PFSK-1 (cell line): ENCODE results near the gene RBP5.

ENCODE experiments used
- FOXP2 ChIP-seq: optimal IDR thresholded peaks from 2 replicates; pipeline ENCODE3; 2011; ENCODE audit warnings: borderline replicate concordance, control low read depth, inconsistent platforms; ENCODE audit not compliant: insufficient read depth; ENCODE audit errors: extremely low read length, extremely low read depth
- POLR2AphosphoS5 ChIP-seq: IDR thresholded peaks from 2 replicates; pipeline ENCODE4 v1.6.1; 2012; ENCODE audit warnings: low read depth, mild to moderate bottlenecking, control low read depth, low read length, moderate library complexity
- REST ChIP-seq, 2 experiments: IDR thresholded peaks; 2 replicates each; pipeline versions ENCODE4 v1.6.1 to v1.8.0; 2011 to 2012; ENCODE audit warnings: low read depth in 2 of 2, low read length in 2 of 2, control low read depth in 1 of 2, inconsistent platforms in 1 of 2, mild to moderate bottlenecking in 1 of 2, moderate library complexity in 1 of 2; ENCODE audit not compliant: insufficient read depth in 1 of 2
- SIN3A ChIP-seq: IDR thresholded peaks from 2 replicates; pipeline ENCODE4 v1.6.1; 2012; ENCODE audit warnings: mild to moderate bottlenecking, low read length, moderate library complexity, borderline replicate concordance; ENCODE audit not compliant: insufficient read depth
- TAF1 ChIP-seq: IDR thresholded peaks from 2 replicates; pipeline ENCODE4 v1.6.1; 2012; ENCODE audit warnings: low read length, control low read depth, borderline replicate concordance; ENCODE audit not compliant: insufficient read depth

Gene RBP5

GRCh38 chr12:7143564-7143963 lies 14.9 kb upstream of the RBP5 start:
- no peak for TF ChIP-seq TAF1
- no peak for TF ChIP-seq POLR2AphosphoS5
- TF ChIP-seq FOXP2, result no peak
- no peak for TF ChIP-seq REST (IDR thresholded peaks at IDR 0.05; ENCODE audit: insufficient read depth in 1 of 2, low read depth in 2 of 2, low read length in 2 of 2)

DNA sequence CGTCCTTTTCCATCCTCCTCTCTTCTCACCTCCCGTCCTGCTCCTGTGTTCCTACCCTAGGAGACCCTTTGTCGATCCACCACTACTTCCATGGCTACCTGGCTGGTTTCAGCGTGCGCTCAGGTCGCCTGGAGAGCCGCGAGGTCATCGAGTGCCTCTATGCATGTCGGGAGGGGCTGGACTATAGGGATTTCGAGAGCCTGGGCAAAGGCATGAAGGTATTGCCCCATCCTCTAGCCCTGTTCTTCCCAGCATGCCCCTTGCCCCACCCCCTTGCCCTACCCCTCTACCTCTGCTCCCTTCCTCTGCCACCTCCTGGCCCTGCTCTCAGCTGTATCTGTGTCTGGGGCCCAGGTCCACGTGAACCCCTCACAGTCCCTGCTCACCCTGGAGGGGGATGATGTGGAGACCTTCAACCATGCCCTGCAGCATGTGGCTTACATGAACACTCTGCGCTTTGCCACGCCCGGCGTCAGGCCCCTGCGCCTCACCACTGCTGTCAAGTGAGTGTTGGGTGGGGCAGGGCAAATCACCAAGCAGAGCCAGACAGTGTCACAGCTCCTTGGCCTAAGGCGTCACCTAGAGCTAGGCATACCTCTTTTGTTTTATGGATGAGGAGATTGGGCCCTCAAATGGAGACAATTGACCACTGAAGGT lies 14.2 kb upstream of the RBP5 start:
- TF ChIP-seq FOXP2 (no peak), SIN3A (no peak), REST (IDR thresholded peaks at IDR 0.05; ENCODE audit: insufficient read depth in 1 of 2, low read depth in 2 of 2, low read length in 2 of 2) (no peak), TAF1 (no peak), POLR2AphosphoS5 (no peak)

- TF ChIP-seq FOXP2 (no peak), POLR2AphosphoS5 (no peak), REST (IDR thresholded peaks at IDR 0.05; ENCODE audit: insufficient read depth in 1 of 2, low read depth in 2 of 2, low read length in 2 of 2) (no peak), SIN3A (no peak), TAF1 (no peak)
Measured at GRCh38 chr12:7142056-7142644, 13.5 kb upstream of the RBP5 start.

GRCh38 chr12:7141351-7142005 lies 12.8 kb upstream of the RBP5 start:
- TF ChIP-seq SIN3A (no peak), TAF1 (no peak), FOXP2 (no peak), REST (IDR thresholded peaks at IDR 0.05; ENCODE audit: insufficient read depth in 1 of 2, low read depth in 2 of 2, low read length in 2 of 2) (no peak), POLR2AphosphoS5 (no peak)
